ENCODE results near the gene UBXN11.
"Not testable (repeated sequence)": the region's sequence is repeated elsewhere in the genome, so short reads cannot be mapped to it uniquely, and the experiment has no call there.

Gene UBXN11

DNA sequence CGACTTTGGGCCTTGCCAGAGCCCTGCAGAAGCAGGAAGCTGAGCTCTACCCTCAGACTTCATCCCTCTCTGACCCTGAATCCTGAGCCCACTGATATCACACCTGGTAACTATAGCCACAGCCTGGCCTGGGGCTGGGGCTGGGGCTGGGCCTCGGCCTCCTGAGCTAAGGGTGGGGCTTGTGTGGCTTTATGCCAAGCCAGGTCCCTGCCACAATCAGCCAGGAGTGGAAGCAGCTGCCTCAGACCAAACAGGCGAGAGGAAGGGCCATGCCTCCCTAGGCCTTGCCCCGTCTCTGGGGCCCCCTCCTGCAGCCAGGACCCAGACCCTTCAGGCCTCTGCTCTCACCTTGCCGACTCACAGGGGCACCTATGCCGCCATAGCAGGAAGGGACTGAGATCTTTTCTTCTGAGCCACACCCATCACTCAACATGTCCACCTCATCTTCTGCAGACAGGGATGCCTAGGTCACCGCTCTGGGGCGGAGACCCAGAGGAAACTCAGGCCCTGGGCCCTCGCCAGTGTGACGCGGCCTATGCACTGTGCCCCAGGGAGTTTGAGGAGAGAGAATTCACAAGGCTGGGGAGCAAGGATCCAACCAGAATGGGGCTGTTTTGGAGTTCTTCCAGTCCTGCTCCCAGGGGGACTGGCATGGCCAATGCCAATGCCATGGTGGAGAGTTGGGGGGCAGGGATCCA, 5.7 kb downstream of the UBXN11 start:
- no peak for DNase-seq

DNA sequence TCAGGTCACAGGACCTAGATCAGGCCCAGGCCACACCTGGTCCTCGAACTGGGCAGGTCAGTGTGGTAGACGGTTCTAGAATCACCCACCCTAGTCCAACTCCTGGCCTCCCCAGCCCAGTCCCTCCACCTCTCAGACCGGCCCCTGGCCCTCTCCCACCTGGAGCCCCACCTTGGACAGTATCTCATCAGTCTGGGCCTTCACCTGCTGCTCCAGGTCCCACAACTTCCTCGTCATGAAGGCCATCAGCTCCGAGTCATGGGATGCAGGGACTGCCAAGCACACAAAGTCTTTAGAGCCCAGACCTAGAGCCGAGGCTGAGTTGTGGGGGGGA, 8.7 kb downstream of the UBXN11 start:
- DNase-seq = no peak

- DNase-seq = no peak
These were observed 9.2 kb downstream of the UBXN11 start for GRCh38 chr1:26297057-26297790.

GRCh38 chr1:26296340-26297056, 9.9 kb downstream of the UBXN11 start:
- DNase-seq = no peak

GRCh38 chr1:26295194-26296138, 11.0 kb downstream of the UBXN11 start:
- DNase-seq = no peak

DNA sequence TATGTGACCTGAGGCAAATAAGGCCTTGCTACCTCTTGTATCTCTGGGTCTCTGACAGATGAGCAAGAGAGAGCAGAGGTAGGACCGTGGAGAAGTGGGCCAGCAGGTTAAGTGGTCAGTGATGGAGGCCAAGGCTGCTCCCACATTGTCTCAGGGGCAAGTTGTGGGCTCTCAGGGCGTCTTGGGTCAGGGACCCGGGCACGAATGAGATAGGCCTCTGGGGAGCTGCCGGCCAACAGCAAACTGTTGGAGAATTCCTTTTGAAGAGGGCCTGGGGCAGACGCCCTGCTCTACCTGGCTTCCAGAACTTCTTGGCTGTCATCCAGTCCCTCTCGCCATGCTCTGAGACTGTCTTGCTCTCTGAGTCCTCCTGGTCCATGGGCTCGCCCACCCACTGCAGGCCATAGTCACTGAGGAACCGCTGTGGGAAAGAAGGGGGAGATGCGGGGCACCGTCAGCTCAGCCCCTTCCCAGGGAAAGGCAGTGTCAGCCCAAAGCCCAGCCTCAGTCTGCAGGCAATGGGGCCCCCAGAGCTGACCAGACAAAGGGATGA, 12.4 kb downstream of the UBXN11 start:
- no peak for DNase-seq

DNA sequence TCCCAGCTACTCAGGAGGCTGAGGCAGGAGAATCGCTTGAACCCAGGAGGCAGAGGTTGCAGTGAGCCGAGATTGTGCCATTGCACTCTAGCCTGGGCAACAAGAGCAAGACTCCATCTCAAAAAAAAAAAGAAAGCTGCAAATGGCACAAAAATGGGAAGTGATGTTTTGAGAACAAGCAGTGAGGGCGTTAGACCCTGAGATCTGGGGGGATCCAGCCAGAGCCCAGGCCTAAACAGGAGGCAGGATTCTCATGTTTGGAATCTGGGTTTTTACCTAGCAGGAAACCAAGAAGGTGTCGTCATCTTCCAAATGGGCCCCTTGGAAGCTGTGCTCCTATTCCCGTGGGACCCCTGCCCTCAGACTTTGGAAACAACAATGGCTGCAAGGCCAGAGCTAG, 13.7 kb downstream of the UBXN11 start:
- DNase-seq = not testable (repeated sequence)

DNA sequence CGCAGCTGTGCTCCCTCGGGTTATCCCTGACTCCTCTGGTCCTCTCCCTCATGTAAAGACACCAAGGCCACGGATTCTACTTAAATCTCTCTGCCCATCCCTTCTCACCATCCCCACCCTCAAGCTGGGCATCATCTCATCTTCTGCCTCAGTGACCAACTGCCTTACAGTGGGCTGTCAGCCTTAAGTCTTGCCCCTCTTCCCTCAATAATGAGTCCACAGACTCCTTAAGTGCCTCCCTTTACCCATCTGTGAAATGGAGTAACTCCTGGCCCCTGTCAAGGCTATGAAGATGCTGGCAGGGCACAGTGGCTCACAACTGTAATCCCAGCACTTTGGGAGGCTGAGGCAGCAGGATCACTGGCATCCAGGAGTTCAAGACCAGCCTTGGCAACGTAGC, 14.5 kb downstream of the UBXN11 start:
- no peak for DNase-seq

- no peak for DNase-seq
These were observed 15.0 kb downstream of the UBXN11 start for GRCh38 chr1:26291433-26291832.

DNA sequence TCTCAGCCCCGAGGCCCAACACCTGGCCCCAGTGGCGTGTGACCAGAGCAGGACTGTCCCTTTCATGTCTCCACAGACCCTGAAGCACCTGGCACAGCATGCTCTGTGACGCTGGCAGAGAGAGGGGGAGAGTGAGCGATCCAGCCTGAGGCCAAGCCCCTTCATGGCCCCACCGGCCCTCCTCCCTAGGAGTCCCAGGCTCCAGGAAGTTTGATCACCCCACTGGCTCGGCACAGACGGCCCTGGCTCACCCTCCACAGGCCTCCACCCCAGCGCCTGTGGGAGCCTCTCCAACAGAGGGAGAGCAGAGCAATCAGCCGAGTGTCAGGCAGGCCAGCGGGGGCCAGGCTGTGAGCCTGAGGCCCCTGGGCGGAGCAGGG, 15.6 kb downstream of the UBXN11 start:
- DNase-seq = no peak

- DNase-seq = no peak
These were observed 16.1 kb downstream of the UBXN11 start for GRCh38 chr1:26290122-26290881.

GRCh38 chr1:26289158-26290059, 17.0 kb downstream of the UBXN11 start:
- DNase-seq = no peak

GRCh38 chr1:26288311-26288941, 18.0 kb downstream of the UBXN11 start:
- no peak for DNase-seq

- no peak for DNase-seq
These were observed 18.6 kb downstream of the UBXN11 start for GRCh38 chr1:26287811-26288210.

DNA sequence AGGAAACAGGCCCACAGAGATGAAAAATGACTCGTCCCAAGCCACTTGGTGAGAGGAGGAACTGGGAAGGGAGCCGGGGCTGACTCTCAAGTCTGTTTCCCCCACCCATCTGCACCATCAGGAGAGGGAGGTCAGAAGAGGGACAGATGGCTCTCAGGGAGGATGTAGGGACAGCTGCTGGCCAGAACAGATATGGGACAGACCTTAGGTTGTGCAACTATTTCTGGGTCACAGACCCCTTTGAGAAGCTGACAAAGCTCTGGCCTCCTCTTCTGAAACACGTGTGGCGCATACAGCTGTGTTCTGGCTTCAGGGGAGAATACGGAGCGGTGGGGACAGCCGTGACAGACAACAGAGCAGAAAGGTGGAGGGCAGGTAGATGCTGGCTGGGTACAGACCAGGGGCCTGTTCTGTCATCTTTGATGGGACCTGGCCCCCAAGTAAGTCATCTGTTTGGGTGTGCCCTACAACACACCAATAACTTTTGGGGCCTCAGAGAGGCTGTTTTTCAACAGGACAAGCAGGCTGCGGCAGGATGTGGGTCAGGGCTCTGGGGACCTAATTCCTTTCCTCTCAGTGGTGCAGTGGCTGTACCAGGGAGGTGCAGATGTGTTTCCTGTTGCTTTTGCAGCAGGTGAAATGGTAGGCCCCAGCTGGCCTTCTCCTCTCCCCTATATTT, 19.3 kb downstream of the UBXN11 start:
- no peak for DNase-seq

DNA sequence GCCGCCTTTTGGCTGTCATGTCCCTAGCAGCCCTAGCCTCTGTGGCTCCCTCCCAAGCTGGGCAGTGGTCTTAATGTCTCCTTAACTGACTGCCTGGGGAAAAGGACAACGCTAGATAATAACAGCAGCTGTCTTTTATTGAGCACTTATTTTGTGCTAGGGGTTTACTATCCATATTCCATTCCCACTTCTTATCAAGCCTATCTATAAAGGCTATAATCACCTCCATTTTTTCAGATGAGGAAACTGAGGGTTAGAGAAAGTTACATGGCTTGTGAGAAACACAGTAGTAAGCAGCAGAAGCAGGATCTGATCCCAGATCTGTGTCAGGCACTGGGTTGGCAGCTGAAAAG, 20.4 kb downstream of the UBXN11 start:
- no peak for DNase-seq

- peak; percentile 18 for DNase-seq
These were observed 20.9 kb downstream of the UBXN11 start for GRCh38 chr1:26285366-26286063.

DNA sequence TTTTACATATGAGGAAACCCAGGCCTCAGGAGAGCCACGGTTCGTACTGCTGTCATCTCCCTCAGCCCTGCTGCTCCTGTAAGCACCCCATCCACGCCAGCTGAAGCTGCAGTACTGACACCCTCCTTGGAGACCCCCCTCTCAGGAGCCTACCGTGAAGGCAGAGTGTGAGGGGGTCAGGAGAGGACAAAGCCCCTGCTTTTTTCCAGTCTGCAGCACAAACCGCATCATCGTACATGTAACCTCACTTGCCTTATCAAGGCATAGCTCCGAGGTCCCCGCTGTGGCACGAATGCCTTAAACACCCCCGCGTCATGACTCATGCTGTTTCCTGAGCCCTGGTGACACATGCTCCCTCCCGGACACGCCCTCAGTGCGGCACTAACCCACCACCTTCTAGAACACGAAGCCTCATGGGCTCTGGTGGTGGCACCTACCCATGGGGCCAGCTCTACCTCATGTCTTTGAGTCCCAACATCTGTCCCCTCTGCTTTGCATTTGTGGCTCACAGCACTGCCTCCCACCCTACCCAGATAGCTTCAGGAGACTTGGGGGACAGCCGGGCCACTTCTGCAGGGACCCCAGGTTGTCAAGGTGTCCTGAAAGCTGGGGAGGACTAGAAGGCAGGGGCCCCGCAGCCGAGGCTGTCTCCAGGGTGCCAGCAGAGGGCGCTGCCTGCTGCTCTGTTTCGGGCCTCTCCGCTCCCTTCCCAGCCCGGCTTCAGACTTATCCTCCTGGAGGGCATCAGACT, 21.7 kb downstream of the UBXN11 start:
- peak; percentile 48 for DNase-seq

Data from NCI-H1694 (cell line).